Body of pancreas (tissue), 4 donors: ENCODE results near the gene C16orf78. TPM values are rescaled to one million over a fixed set of nuclear protein-coding genes. Genes with fewer than 3 reads are reported as not detected.

Experiments used
- ATAC-seq: fragments of 150-250 bp; one replicate; pipeline ENCODE4 v1.9.1; 2016
- DNase-seq, 4 donors: peaks; one replicate each; pipeline ENCODE4 v3.0.0-alpha.2; 2019
- H3K27ac ChIP-seq, 4 donors: fragments of 200-600 bp; sonication (generic); 1 replicate in 3 of 4; 2 replicates in 1 of 4; pipeline versions ENCODE4 v1.5.1 to v1.6.1; 2016 to 2019; ENCODE audit warnings: mild to moderate bottlenecking in 1 of 4, mixed read lengths in 1 of 4, moderate library complexity in 1 of 4
- H3K27me3 ChIP-seq, 2 donors: fragments of 200-600 bp; sonication (generic); one replicate each; pipeline ENCODE4 v1.6.0; 2016; ENCODE audit warnings: mild to moderate bottlenecking in 1 of 2
- H3K36me3 ChIP-seq, 2 donors: fragments of 200-600 bp; sonication (generic); replicated peaks in 1 of 2; 2 replicates each; pipeline ENCODE4 v1.5.1; 2016; ENCODE audit warnings: low read depth in 2 of 2; ENCODE audit not compliant: insufficient read depth in 1 of 2
- H3K4me1 ChIP-seq: fragments of 200-600 bp; sonication (generic); one replicate; pipeline ENCODE4 v1.6.0; 2016
- H3K4me3 ChIP-seq, 2 donors: fragments of 200-600 bp; sonication (generic); 1 replicate in 1 of 2; 2 replicates in 1 of 2; pipeline ENCODE4 v1.5.1; 2016 to 2019
- H3K9me3 ChIP-seq, 3 donors: fragments of 200-600 bp; sonication (generic); 1 replicate in 2 of 3; 2 replicates in 1 of 3; pipeline ENCODE4 v1.5.1; 2016
- POLR2A ChIP-seq, 3 donors: fragments of 450-650 bp; IDR thresholded peaks; one replicate each; pipeline ENCODE4 v1.6.1; 2016; ENCODE audit warnings: antibody characterized with exemption in 3 of 3, mild to moderate bottlenecking in 2 of 3
- WGBS, 2 donors: methylation state at CpG; one replicate each; pipeline ENCODE4 v1.1.5; 2017; 5-methylcytosine and 5-hydroxymethylcytosine counted together
- intact Hi-C: fragments of 100-400 bp; cut with DNase I; formaldehyde crosslinking; loops from one replicate; pipeline ENCODE4 v1.15.1; 2023
- total RNA-seq, 2 donors: library from RNA; depleted of rRNA; stranded (reverse); fragments of >200 nt; gene quantifications; one replicate each; pipeline ENCODE4 v1.1.0, GENCODE V29; 2016
- TF ChIP-seq, protein P1 (sequence below), 7 experiments: fragments of 450-650 bp in 4 of 7; fragments of 200-600 bp in 3 of 7; sonication (generic) in 3 of 7; IDR thresholded peaks; one replicate each; pipeline ENCODE4 v1.5.1; 2016 to 2019; ENCODE audit warnings: antibody characterized with exemption in 7 of 7

Gene C16orf78
- total RNA-seq, 2 donors from 2014 or later = not detected

DNA sequence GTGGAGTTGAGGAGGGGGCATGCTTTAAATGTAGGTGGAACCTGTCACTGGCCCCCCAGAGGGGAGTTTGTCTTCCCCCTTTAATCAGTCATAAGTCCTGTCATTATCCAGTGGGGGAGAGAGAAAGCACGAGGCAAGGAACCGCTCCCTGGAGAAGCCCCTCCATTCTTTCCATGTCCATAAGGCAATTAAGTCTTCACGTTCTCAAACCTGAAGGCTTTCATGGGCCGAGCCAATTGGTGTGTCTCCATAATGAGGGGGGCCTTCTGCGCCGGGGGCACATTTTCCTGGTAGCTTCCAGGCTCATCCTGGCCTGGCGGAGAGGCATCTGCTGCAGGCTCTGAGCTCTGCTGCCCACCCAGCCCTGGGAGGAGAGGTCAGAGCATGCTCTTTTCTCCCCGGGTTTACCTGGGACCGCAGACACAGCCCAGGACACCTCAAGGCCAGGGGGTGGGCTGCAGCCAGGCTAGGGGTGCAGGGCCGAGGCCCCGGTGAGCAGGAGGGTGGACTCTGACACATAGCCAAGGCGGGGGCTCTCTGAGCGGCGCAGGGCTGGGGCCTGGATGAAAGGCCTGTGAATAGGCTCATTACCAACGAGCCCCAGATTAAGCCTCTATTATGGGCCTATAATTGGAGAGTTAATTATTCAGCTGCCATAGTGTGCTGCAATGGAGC is 42.5 kb downstream of the C16orf78 start:
- H3K4me3 ChIP-seq = no peak overlapping the region
- no peak overlapping the region for H3K27ac ChIP-seq
- no peak for ATAC-seq
- no peaks in the 10 kb centered on the region for H3K36me3 ChIP-seq
- 74 to 87% methylated on average over 13 to 15 of the region's 15 CpGs for WGBS, 2 donors
- intact Hi-C loops = no loop called here
- TF ChIP-seq POLR2A (IDR thresholded peaks at IDR 0.05) = no peak
- TF ChIP-seq, protein P1, sequence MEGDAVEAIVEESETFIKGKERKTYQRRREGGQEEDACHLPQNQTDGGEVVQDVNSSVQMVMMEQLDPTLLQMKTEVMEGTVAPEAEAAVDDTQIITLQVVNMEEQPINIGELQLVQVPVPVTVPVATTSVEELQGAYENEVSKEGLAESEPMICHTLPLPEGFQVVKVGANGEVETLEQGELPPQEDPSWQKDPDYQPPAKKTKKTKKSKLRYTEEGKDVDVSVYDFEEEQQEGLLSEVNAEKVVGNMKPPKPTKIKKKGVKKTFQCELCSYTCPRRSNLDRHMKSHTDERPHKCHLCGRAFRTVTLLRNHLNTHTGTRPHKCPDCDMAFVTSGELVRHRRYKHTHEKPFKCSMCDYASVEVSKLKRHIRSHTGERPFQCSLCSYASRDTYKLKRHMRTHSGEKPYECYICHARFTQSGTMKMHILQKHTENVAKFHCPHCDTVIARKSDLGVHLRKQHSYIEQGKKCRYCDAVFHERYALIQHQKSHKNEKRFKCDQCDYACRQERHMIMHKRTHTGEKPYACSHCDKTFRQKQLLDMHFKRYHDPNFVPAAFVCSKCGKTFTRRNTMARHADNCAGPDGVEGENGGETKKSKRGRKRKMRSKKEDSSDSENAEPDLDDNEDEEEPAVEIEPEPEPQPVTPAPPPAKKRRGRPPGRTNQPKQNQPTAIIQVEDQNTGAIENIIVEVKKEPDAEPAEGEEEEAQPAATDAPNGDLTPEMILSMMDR (IDR thresholded peaks at IDR 0.05) = no peak
- no peaks in the 10 kb centered on the region for H3K4me1 ChIP-seq
- no peaks in the 10 kb centered on the region for H3K27me3 ChIP-seq
- no peak for DNase-seq
- no peaks in the 10 kb centered on the region for H3K9me3 ChIP-seq

- DNase-seq (no peak), ATAC-seq (no peak)
- H3K27ac ChIP-seq = no peak overlapping the region
- no peaks in the 10 kb centered on the region for H3K4me1 ChIP-seq
- H3K9me3 ChIP-seq = no peaks in the 10 kb centered on the region
- no peaks in the 10 kb centered on the region for H3K27me3 ChIP-seq
- H3K36me3 ChIP-seq = no peaks in the 10 kb centered on the region
- WGBS, 2 donors = 79 to 95% methylated on average over 2 of the region's 2 CpGs
- intact Hi-C loops = no loop called here
- no peak overlapping the region for H3K4me3 ChIP-seq
- TF ChIP-seq POLR2A (IDR thresholded peaks at IDR 0.05) = no peak
- TF ChIP-seq, protein P1 (IDR thresholded peaks at IDR 0.05) = no peak
Observed at GRCh38 chr16:49417354-49417753, 43.8 kb downstream of the C16orf78 start.

GRCh38 chr16:49419006-49419405 is 45.4 kb downstream of the C16orf78 start:
- 65% methylated on average over 9 to 13 of the region's 13 CpGs for WGBS, 2 donors
- no peaks in the 10 kb centered on the region for H3K27me3 ChIP-seq
- H3K9me3 ChIP-seq = no peaks in the 10 kb centered on the region
- no peak for TF ChIP-seq POLR2A (IDR thresholded peaks at IDR 0.05)
- TF ChIP-seq, protein P1 (IDR thresholded peaks at IDR 0.05) = no peak
- ATAC-seq (no peak), DNase-seq (no peak)
- H3K4me1 ChIP-seq = no peaks in the 10 kb centered on the region
- no peak overlapping the region for H3K27ac ChIP-seq
- intact Hi-C loops = no loop called here
- no peaks in the 10 kb centered on the region for H3K36me3 ChIP-seq
- no peak overlapping the region for H3K4me3 ChIP-seq

- WGBS, 2 donors = 35 to 42% methylated on average over 3 of the region's 3 CpGs
- no peaks in the 10 kb centered on the region for H3K36me3 ChIP-seq
- intact Hi-C loops = no loop called here
- H3K27me3 ChIP-seq = no peaks in the 10 kb centered on the region
- H3K9me3 ChIP-seq = no peaks in the 10 kb centered on the region
- TF ChIP-seq, protein P1 (IDR thresholded peaks at IDR 0.05) = no peak
- TF ChIP-seq POLR2A (IDR thresholded peaks at IDR 0.05) = no peak
- ATAC-seq = no peak
- H3K4me3 ChIP-seq = no peak overlapping the region
- H3K4me1 ChIP-seq = no peaks in the 10 kb centered on the region
- DNase-seq = no peak
- H3K27ac ChIP-seq = no peak overlapping the region
Observed at GRCh38 chr16:49419862-49420261, 46.3 kb downstream of the C16orf78 start.

DNA sequence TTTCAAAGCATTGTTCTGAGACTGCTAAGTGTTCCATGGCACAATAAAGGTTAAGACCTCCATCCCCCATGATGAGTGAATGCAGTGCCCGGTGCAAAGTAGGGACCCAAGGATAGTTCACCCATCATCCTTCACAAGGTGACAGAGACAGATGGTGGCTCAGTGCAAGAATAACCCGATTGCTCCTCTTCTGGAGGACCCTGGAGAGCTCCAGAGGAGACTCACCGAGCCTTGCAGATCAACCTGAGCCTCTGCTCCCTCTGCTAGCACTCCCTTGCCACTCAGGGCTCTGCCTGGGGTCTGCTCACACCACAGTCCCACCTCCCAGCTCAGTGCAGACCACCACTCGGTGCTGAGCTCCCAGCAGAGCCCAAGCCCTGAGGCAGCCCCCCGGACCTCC is 49.3 kb downstream of the C16orf78 start:
- no peaks in the 10 kb centered on the region for H3K36me3 ChIP-seq
- no peak overlapping the region for H3K27ac ChIP-seq
- H3K4me3 ChIP-seq = no peak overlapping the region
- ATAC-seq (no peak), DNase-seq (no peak)
- TF ChIP-seq POLR2A (IDR thresholded peaks at IDR 0.05) = no peak
- TF ChIP-seq, protein P1 (IDR thresholded peaks at IDR 0.05) = no peak
- WGBS, 2 donors = 37 to 45% methylated on average over 3 to 5 of the region's 5 CpGs
- H3K4me1 ChIP-seq = no peaks in the 10 kb centered on the region
- intact Hi-C loops = no loop called here
- no peaks in the 10 kb centered on the region for H3K9me3 ChIP-seq
- no peaks in the 10 kb centered on the region for H3K27me3 ChIP-seq
